Stimulated activated CD4-positive, alpha-beta T cell treated with anti-CD3 and anti-CD28 coated beads, Interleukin-2, amount 100 ng/mL, for 4 hours (primary cell): ENCODE results near the gene MACF1.

ENCODE experiments used
- DNase-seq: peaks from one replicate; pipeline ENCODE4 v3.0.0-alpha.2; 2020; ENCODE audit warnings: low read depth

MACF1 gene

GRCh38 chr1:39261712-39262221 is 57.3 kb downstream of the MACF1 start:
- DNase-seq: no peak

GRCh38 chr1:39262802-39263201 is 58.3 kb downstream of the MACF1 start:
- no peak for DNase-seq

DNA sequence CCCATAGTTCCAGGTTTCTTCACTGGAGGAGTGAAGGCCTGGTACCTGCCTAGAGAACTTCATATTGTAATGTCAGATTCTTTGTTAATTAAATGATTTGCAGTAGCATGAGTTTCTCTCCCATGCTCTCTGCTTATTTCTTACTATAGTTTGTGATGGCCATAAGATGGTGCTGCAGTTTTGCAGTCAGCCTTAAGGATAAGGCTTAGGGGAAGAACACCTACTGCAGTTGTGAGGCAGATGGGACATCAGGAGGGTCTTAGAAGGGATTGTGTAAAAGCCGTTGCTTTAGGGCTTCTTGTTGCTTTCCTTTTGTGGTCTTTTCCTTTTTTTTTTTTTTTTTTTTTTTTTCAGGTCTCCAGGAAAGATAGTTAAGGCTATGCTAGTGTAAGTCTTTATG is 61.8 kb downstream of the MACF1 start:
- DNase-seq: no peak

GRCh38 chr1:39266792-39267191 is 62.3 kb downstream of the MACF1 start:
- no peak for DNase-seq

DNA sequence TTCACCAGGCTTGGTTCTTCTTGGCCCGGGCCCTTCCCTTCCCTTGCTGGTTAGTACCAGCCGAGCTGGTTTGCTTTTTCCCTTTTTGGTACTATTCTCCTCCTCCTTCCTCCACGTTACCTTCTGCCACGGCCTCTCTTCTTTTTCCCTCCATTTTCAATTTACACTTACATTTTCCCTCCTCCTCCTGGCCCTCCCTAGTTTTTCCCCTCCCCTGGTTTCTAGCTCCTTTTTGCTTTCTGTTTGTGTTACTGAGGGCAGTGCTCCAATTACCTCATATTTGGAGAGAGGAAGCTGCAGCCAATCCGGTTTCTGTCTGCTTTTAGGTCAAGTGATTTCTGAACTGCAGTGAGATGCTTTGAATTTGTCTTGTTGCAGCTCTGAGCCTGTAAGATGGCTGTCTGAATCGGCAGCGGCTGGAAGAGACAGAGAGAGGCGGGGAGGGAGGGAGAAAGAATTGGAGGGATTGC is 63.7 kb downstream of the MACF1 start:
- DNase-seq: no peak

- no peak for DNase-seq
Measured at GRCh38 chr1:39268906-39269305, 64.4 kb downstream of the MACF1 start.

DNA sequence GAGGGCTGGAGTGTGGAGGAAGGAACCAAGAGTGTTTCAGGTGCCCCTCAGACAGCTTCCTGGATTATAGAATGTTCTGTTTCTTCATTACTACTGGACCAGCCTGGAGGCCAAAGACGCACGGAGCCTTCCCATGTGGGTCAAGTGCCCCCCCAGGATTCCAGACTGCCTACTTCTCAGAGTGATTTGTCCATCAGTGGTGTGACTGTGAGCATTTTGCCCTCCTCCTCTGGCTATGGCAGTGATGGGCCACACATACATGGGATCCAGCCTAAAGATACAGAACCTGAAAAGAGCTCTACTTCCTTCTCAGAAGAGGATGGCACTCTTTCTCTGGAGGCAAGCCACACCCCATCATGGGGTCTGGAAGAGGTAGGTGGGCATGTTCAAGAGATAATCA is 64.9 kb downstream of the MACF1 start:
- DNase-seq: no peak

- DNase-seq: no peak
Measured at GRCh38 chr1:39269791-39270342, 65.4 kb downstream of the MACF1 start.

- DNase-seq: no peak
Measured at GRCh38 chr1:39270368-39270767, 65.9 kb downstream of the MACF1 start.

DNA sequence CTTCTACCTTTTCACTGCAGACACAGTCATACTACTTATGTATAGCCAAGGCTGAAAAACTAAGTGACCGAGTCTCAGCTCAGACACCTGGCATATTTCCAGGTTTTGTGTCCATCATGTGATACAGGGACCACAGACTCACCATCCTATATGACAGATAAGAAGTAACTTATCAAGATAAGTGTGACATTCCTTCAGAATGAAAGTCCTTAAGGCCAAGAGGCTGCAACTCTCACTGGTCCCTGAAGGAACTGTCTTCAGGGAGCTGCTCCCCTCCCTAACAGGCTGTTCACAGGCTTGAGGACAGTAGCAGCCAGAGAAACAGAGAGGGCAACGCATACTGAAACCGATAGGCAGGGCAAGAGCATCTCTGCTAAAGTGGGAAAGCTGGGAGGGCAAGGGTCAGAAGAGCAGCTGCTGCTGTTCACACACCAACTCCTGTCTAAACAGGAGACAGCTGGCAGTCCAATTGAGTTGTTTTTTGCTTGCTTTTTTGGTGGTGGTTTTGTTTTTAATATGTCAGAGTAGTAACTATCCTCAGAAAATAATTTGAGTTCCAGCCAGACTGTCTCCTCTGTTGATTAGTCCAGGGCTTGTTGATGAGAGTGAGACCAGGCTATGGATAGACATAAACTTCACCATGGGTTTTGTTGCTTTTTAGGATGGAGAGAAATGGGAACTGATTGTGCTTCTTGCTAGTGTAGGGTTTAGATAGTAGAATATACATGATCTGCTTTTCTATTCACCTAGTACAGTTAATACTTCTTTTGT is 67.7 kb downstream of the MACF1 start:
- DNase-seq: no peak

GRCh38 chr1:39272798-39273469 is 68.4 kb downstream of the MACF1 start:
- DNase-seq: no peak

- no peak for DNase-seq
Measured at GRCh38 chr1:39275836-39276507, 71.5 kb downstream of the MACF1 start.

- DNase-seq: no peak
Measured at GRCh38 chr1:39277879-39278278, 73.4 kb downstream of the MACF1 start.

- DNase-seq: no peak
Measured at GRCh38 chr1:39282537-39283216, 78.2 kb downstream of the MACF1 start.

GRCh38 chr1:39283858-39284257 is 79.4 kb downstream of the MACF1 start:
- DNase-seq: no peak

DNA sequence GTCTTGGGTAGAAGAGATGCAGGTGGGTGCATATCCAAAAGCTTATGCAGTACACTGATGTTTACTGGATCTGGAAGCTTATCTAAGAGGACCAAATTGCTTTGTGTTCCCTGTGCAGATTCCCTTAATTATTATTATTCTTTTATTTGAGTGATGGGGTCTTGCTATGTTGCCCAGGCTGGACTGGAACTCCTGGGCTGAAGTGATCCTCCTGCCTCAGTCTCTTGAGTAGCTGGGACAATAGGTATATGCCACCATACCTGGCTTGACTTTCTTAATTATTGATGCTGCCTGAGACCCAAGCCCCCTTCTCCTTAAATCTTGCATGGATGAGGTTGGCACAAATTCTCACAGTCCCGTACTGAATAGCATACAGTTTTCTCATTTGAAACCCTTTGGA is 83.0 kb downstream of the MACF1 start:
- DNase-seq: no peak

GRCh38 chr1:39288735-39289465 is 84.4 kb downstream of the MACF1 start:
- no peak for DNase-seq

- DNase-seq: no peak
Measured at GRCh38 chr1:39292401-39292800, 87.9 kb downstream of the MACF1 start.

- DNase-seq: no peak
Measured at GRCh38 chr1:39293375-39294070, 89.0 kb downstream of the MACF1 start.

DNA sequence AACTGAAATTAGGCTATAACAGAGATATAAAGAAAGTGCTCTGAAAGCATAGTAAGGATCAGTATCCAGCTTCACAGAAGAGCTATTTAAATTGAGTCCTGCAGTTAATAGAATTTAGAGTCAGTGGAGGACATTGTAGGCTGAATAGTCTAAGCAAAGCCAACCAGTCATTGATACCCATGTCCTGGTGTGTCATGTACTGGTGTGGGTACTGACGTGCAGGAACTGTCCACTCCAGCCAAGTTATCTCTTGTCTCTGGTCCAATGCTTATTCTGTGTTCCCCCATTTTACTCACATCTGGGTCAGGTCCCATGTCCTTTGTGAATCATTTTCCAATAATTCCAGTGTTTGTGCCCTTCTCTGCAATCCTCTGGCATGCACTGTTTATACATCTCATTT is 90.0 kb downstream of the MACF1 start:
- no peak for DNase-seq

DNA sequence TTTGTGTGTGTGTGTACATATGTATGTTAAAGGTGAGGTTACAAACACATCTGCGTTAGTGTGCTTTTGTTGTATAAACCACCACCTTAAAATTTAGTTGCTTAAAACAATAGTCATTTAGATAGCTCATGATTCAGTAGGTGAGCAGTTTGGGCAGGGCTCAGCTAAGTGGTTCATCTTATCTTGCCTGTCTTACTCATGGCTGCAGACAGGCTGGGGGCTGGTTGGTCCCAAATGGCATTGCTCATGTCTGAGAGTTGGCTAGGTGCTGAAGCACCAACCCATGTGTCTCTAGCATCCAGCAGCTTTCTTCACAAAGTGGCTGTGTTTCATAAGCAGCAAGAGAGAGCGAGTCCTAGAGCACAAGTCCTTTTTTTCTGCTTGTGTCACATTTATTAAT is 91.4 kb downstream of the MACF1 start:
- no peak for DNase-seq
